Measurements from ENCODE around the gene FAAP100. TPM values are rescaled to one million over a fixed set of nuclear protein-coding genes. Genes with fewer than 3 reads are reported as not detected.

FAAP100 gene
- total RNA-seq, 1 donor from 2014 or later = 42.1 TPM

- intact Hi-C loops (cut with micrococcal nuclease) = no loop called here
Observed at GRCh38 chr17:81576621-81577277, 24.6 kb upstream of the FAAP100 start.

GRCh38 chr17:81575836-81576235 lies 23.7 kb upstream of the FAAP100 start:
- intact Hi-C loops (cut with micrococcal nuclease) = no loop called here

- intact Hi-C loops (cut with micrococcal nuclease) = no loop called here
Observed at GRCh38 chr17:81574643-81574956, 22.4 kb upstream of the FAAP100 start.

- intact Hi-C loops (cut with micrococcal nuclease) = no loop called here
Observed at GRCh38 chr17:81573794-81574642, 21.9 kb upstream of the FAAP100 start.

GRCh38 chr17:81572563-81573168 lies 20.5 kb upstream of the FAAP100 start:
- intact Hi-C loops (cut with micrococcal nuclease) = no loop called here

- intact Hi-C loops (cut with micrococcal nuclease) = no loop called here
Observed at GRCh38 chr17:81570964-81571363, 18.8 kb upstream of the FAAP100 start.

- intact Hi-C loops (cut with micrococcal nuclease) = no loop called here
Observed at GRCh38 chr17:81569986-81570514, 17.9 kb upstream of the FAAP100 start.

GRCh38 chr17:81568416-81568815 lies 16.3 kb upstream of the FAAP100 start:
- intact Hi-C loops (cut with micrococcal nuclease) = no loop called here

GRCh38 chr17:81567191-81567590 lies 15.0 kb upstream of the FAAP100 start:
- intact Hi-C loops (cut with micrococcal nuclease) = no loop called here

GRCh38 chr17:81566461-81567126 lies 14.4 kb upstream of the FAAP100 start:
- intact Hi-C loops (cut with micrococcal nuclease) = no loop called here

- intact Hi-C loops (cut with micrococcal nuclease) = no loop called here
Observed at GRCh38 chr17:81565231-81565630, 13.1 kb upstream of the FAAP100 start.

GRCh38 chr17:81564778-81565177 lies 12.6 kb upstream of the FAAP100 start:
- intact Hi-C loops (cut with micrococcal nuclease) = no loop called here

- intact Hi-C loops (cut with micrococcal nuclease) = no loop called here
Observed at GRCh38 chr17:81563861-81564586, 11.9 kb upstream of the FAAP100 start.

GRCh38 chr17:81561494-81561885 lies 9.3 kb upstream of the FAAP100 start:
- intact Hi-C loops (cut with micrococcal nuclease) = no loop called here

GRCh38 chr17:81558941-81559806 lies 7.0 kb upstream of the FAAP100 start:
- intact Hi-C loops (cut with micrococcal nuclease) = no loop called here

- intact Hi-C loops (cut with micrococcal nuclease) = no loop called here
Observed at GRCh38 chr17:81558115-81558468, 5.9 kb upstream of the FAAP100 start.

- intact Hi-C loops (cut with micrococcal nuclease) = no loop called here
Observed at GRCh38 chr17:81557276-81558114, 5.3 kb upstream of the FAAP100 start.

- intact Hi-C loops (cut with micrococcal nuclease) = no loop called here
Observed at GRCh38 chr17:81556863-81557262, 4.7 kb upstream of the FAAP100 start.

- intact Hi-C loops (cut with micrococcal nuclease) = no loop called here
Observed at GRCh38 chr17:81556175-81556691, 4.1 kb upstream of the FAAP100 start.

Measured in T-helper 2 cell treated with Interferon-gamma antibody and Interleukin-4, amounts not matched to agents 100 ng/mL and 5 ng/mL, for 36 hours (primary cell).